SU-DHL-6 (cell line): ENCODE results near the gene KLHL20.

Source experiments
- EZH2phosphoT487 ChIP-seq: fragments of 200-600 bp; sonication (generic), shearing (Covaris generic); conservative IDR thresholded peaks from 2 replicates; pipeline ENCODE4 v1.6.1; 2018; ENCODE audit warnings: mild to moderate bottlenecking, antibody characterized with exemption, low read length, moderate library complexity, mixed read lengths
- TF ChIP-seq, protein P1 (sequence below): fragments of 200-600 bp; sonication (generic); IDR thresholded peaks from one replicate; pipeline ENCODE4 v1.5.1; 2017; ENCODE audit warnings: antibody characterized with exemption, mild to moderate bottlenecking, low read length, moderate library complexity; ENCODE audit not compliant: insufficient read depth, poor library complexity, severe bottlenecking

DNA sequence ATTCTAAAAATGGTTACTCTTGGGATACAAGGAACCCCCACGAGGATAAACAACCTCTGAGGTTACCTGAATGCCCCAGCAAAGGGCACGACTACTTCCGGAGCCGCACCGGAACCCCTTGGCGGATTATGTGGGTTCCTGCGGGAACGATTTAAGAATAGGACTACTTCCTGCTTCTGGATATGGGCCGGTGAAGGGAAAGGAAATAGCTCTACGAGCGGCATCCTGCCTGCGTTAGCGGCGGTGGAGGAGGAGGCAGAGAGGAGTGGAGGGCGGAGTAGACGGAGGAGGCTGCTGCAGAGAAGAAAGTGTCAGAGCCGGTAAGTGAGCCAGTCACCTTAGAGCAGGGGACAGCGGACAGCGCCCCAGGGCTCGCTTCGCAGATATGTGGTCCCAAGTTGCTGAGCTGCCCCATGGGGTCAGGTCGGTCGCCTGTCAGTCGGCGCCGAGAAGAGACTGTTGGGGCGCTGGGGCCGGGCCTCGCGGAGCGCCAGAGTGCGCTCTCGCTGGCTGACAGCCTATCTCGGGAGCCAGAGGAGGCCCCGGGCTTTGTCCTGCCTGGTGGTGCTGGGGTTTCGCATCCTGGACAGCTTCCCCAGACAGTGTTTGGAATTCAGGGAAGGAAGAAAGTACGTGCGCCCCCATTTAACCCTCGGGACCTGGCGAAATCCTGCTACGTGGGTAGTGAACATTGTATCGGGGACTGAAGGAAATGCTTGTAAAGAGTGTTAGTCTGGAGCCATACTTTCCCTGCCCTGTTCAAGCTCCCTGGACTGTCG lies at the start of gene KLHL20:
- TF ChIP-seq, protein P1, sequence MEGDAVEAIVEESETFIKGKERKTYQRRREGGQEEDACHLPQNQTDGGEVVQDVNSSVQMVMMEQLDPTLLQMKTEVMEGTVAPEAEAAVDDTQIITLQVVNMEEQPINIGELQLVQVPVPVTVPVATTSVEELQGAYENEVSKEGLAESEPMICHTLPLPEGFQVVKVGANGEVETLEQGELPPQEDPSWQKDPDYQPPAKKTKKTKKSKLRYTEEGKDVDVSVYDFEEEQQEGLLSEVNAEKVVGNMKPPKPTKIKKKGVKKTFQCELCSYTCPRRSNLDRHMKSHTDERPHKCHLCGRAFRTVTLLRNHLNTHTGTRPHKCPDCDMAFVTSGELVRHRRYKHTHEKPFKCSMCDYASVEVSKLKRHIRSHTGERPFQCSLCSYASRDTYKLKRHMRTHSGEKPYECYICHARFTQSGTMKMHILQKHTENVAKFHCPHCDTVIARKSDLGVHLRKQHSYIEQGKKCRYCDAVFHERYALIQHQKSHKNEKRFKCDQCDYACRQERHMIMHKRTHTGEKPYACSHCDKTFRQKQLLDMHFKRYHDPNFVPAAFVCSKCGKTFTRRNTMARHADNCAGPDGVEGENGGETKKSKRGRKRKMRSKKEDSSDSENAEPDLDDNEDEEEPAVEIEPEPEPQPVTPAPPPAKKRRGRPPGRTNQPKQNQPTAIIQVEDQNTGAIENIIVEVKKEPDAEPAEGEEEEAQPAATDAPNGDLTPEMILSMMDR: no peak
- TF ChIP-seq EZH2phosphoT487: no peak
